Erythroblast (primary cell): ENCODE results near the gene PTK6.

Experiments
- GATA1 ChIP-seq: IDR thresholded peaks from 2 replicates; pipeline ENCODE4 v1.6.1; 2011; ENCODE audit warnings: low read depth, mild to moderate bottlenecking, control low read depth, low read length, moderate library complexity
- POLR2A ChIP-seq: IDR thresholded peaks from 2 replicates; pipeline ENCODE4 v1.6.1; 2011; ENCODE audit warnings: mild to moderate bottlenecking, low read length

GRCh38 chr20:63519668-63520503 lies 17.3 kb downstream of the PTK6 start:
- no peak for TF ChIP-seq POLR2A
- TF ChIP-seq GATA1, result no peak
